ENCODE measurements around the gene PMPCA.

PMPCA gene, protein sequence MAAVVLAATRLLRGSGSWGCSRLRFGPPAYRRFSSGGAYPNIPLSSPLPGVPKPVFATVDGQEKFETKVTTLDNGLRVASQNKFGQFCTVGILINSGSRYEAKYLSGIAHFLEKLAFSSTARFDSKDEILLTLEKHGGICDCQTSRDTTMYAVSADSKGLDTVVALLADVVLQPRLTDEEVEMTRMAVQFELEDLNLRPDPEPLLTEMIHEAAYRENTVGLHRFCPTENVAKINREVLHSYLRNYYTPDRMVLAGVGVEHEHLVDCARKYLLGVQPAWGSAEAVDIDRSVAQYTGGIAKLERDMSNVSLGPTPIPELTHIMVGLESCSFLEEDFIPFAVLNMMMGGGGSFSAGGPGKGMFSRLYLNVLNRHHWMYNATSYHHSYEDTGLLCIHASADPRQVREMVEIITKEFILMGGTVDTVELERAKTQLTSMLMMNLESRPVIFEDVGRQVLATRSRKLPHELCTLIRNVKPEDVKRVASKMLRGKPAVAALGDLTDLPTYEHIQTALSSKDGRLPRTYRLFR

GRCh38 chr9:136410500-136411287, at the start of gene PMPCA, which contains the start of gene ENTR1:
TSS of gene PMPCA (plus strand) at chr9:136410658. CDS start at chr9:136410669, 11 bp downstream.
TSS of gene ENTR1 (minus strand) at chr9:136410614. CDS start at chr9:136410397, 217 bp downstream.
- peak in 57 of 58 donors; percentile 42 to 91 (median 82) for DNase-seq

GRCh38 chr9:136361047-136361753, 49.3 kb upstream of the PMPCA start:
- DNase-seq: peak in 1 of 58 donors; percentile 23

DNA sequence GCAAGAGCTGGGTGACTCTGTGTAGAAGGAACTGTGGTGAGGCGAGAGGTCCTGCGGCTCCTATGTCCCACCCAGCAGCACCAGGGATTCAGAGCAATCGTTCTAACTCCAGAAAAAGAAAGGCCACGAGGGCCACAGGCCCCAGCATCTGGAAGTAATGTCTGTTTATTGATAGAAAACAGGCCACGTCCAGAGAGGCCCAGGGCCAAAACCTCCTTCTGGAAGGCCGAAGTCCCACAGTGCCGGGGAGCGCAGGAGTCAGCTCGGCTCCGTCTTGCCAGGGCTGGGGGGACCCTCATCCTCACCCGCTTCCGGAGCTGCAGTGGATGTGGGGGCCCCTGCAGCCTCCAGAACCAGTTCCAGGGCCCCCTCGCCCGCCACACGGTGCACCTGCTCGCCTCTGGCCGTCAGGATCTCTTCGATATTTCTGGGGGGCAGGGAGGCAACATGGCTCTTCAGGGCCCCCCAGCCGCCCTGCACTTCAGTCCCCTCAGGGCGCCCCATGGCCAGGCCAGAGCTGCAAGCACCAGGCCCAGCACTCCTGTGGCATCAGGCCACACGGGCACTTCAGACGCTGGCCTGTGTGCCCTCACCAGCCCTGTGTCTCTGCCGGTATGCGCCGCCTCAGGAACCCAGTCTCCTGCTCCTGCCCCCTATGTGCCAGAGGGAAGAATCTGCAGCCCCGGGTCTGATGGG, 48.6 kb upstream of the PMPCA start:
- no peak for DNase-seq

- DNase-seq: no peak
Measured at GRCh38 chr9:136362450-136362784, 48.0 kb upstream of the PMPCA start.

- DNase-seq: peak; percentile 34 to 97 (median 90)
Measured at GRCh38 chr9:136363106-136363948, 47.1 kb upstream of the PMPCA start, which contains the start of gene DNLZ. TSS of gene DNLZ (minus strand) at chr9:136363744. CDS start at chr9:136363714, 30 bp downstream.

GRCh38 chr9:136363949-136364748, 46.3 kb upstream of the PMPCA start:
- no peak for DNase-seq

DNA sequence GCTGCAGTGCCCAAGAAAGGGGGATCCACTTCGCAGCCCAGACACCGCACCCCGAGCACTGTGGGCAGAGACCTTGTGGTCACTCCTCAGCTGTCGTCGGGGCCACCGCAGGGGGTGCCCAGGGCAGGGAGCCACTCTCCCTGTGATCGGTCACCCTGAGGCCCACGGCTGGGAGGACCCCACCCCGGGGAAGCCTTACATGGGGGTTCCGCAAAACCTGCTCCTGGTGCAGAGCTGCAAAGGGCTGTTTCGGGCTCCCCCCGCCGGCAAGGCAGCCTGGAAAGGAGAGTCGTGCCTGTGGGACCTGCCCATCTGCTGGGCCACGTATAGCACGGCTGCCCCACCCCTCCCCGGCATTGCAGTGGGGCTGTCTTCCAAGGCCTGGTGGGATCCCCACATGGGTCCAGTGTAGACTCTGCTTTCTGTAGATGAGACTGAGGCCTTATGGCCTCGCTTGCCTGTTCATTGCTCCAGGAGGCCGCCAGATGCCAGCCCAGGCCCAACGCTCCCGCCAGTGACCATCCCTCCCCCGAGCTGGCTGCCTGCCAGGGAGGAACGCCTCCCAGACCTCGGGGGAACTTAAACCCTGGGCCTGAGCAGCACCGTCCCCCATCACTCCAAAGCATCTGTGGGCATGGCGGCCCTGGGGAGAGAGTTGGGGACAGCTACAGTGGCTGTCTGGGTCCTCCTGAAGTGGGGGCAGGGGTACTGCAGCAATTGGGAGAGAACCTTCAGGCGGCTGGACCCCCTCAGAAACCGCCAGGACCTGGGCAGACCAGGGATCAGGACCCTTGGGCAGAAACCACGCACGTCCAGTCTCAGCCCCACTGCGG, 45.3 kb upstream of the PMPCA start:
- DNase-seq: no peak

DNA sequence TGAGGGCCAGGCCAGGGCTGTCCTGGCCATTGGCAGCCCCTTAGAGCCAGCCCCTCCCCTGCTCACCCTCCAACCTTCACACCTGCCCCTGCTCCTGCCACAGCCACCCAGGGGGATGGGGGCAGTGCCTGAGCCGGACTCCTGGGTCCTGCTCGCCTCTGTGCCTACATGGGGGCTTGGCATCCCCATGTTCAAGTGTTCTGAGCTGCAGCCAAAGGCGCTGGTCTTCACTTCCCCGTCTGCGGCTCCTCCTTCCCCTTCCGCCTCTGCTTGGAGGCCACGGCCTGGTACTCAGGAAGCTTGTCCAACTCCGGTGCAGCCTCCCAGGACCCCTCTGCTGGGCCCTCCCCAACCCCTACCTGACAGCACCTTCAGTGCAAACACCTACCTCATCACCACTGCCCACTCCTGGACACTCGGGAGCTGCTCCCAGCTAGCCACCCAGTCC, 44.7 kb upstream of the PMPCA start:
- DNase-seq: peak in 1 of 58 donors; percentile 37

DNA sequence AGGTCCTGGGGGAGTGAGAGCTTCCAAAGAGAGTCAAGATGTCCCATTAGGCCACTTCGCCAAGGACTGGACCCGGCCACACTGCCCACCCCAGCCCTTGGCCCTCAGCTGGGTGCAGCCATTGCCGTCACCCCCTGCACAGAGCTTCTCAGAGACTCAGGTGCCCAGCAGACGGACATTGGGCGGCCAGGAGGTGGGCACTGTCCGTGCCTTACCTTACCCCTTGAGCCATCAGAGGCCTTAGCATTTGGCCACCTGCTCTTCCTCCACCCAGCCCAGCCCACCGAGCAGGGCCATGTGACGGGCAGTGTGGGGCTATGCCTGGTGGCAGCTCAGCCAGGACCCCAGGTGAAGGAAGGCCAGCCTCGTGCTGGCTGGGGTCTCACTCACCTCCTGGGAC, 43.6 kb upstream of the PMPCA start:
- no peak for DNase-seq

DNA sequence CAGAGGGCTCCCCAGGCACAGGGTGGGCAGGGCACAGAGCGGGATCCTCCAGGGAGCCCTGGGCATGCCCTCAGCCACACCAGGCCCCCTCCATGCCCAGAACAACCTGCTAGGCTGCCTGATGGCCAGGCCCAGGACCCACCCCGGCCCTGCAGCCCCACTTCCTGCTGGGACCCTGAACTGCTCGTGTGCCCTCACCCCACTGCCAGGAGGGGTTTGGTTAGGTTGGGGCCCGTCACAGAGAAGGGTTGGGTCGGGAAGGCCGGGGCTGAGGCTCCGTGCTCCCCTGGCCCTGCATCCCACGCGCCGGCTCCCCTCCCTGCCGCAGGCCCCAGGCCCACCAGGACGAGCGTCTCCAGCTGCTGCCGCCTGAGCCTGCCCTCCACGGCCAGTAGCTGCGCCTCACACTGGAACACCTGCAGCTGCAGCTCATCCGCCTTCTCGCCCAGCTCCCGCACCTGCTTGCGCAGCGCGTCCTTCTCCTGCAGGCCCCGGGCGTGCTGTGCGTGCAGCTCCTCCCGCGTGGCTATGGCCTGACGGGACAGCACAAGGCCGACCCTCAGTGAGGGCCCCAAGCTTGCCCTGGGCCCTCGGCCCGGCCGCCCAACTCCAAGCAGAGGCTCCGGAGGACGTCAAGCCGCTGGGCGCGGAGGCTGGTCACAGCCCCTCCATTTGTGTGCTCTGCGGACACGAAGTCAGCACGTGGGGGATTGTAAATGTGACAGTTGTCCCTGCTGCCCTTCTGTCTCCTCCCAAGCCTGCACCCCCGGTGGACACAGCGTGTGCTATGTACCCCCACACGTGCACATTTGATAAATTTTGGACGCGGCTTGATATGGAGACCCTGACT, 42.9 kb upstream of the PMPCA start:
- DNase-seq: no peak

- DNase-seq: no peak
Measured at GRCh38 chr9:136368190-136368589, 42.3 kb upstream of the PMPCA start.

GRCh38 chr9:136370037-136370436, 40.4 kb upstream of the PMPCA start:
- no peak for DNase-seq

DNA sequence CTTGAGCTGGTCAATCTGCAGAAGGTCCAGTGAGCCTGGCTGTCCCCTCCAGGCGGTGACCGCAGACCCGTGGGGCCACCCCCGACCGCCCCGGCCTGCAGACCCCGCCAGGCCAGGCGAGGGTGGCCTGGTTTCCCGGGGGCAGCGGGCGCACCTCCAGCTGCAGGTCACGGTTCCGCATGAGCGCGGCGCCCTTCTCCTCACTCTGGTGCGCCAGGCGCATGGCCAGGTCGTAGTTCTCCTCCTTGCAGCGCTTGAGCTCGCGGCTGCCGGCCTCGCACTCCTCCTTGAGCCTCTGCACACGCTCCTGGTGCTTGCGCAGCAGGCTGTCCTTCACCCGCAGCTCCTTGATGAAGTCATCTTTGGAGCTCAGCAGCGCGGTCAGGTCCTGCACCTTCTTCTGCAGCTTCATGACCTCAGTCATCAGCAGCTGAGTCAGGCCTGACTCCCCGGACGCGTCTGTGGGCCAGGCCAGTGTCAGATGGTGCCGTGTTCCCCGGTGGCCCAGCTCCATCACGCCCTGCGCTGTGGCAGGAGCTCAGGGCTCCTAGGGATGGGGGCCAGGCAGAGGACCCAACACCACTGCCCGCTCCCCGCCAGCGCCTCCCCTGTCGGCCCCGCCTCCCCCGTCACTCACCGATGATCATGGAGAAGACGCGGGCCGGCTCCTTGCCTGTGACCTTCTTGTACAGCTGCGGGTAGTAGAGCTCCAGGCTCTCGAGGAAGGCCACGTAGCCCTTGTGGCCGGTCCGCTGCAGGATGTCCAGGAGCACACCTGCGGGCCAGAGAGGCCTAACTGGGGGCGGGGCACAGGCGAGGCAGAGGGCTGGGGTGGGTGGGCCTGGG, 39.5 kb upstream of the PMPCA start:
- no peak for DNase-seq

DNA sequence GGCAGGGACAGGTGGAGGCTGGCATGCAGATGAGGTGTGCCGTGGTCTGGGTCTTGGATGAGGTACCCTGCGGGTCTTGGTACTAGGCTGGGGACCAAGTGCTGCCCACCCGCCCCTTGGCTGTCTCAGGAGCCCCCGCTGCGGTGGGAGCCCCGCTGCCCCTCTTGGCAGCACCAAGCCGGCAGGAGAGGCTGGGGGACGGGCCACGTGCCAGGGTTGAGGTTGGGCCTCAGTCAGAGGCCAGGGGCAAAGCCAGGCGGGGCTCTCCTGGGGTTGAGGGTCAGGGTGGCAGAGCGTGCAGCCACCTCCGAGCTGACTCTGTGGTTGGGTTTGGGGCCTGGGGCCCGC, 39.0 kb upstream of the PMPCA start:
- no peak for DNase-seq

DNA sequence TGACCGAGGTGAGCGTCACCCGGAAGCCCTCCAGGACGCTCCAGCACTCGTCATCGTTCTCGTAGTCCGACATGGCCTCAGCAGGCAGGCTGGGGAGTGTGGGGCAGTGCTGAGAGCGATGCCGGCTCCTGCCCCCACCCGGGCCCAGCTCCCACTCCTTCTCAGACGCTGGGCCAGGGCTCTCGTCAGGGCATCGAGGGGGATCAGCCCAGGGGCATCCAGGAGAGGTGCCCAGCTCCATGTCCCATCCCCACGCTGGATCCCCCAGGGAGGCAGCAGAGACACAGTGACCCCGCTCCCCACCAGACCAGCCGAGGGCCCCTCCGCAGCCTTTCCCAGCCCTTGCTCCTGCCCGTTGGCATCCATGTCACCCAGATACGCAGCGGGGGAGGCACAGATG, 38.5 kb upstream of the PMPCA start:
- no peak for DNase-seq
